Nephron progenitor cell (in vitro differentiated cells): Measurements from ENCODE around the gene DIS3L2.

Experiments used
- DNase-seq: peaks from one replicate; pipeline ENCODE4 v3.0.0; 2021
- H3K27ac Mint-ChIP-seq: 2 replicates; pipeline ENCODE4 v1.8.0; 2021; ENCODE audit warnings: mild to moderate bottlenecking, moderate library complexity, mixed read lengths
- H3K27me3 Mint-ChIP-seq: 2 replicates; pipeline ENCODE4 v1.8.0; 2021; ENCODE audit warnings: mild to moderate bottlenecking, low read depth, mixed read lengths; ENCODE audit not compliant: poor library complexity
- H3K36me3 Mint-ChIP-seq: 2 replicates; pipeline ENCODE4 v1.8.0; 2021; ENCODE audit warnings: low read depth, mixed read lengths
- H3K4me1 Mint-ChIP-seq: 2 replicates; pipeline ENCODE4 v1.8.0; 2021; ENCODE audit warnings: mixed read lengths
- H3K4me3 Mint-ChIP-seq: 2 replicates; pipeline ENCODE4 v1.8.0; 2021; ENCODE audit warnings: mild to moderate bottlenecking, moderate library complexity, mixed read lengths
- H3K9me3 Mint-ChIP-seq: 2 replicates; pipeline ENCODE4 v1.8.0; 2021; ENCODE audit warnings: mild to moderate bottlenecking, moderate library complexity, mixed read lengths
- TF ChIP-seq, protein P1 (sequence below): fragments of 200-600 bp; sonication (generic); IDR thresholded peaks from 2 replicates; pipeline ENCODE4 v1.5.0; 2021; ENCODE audit warnings: antibody characterized with exemption

The DIS3L2 gene

DNA sequence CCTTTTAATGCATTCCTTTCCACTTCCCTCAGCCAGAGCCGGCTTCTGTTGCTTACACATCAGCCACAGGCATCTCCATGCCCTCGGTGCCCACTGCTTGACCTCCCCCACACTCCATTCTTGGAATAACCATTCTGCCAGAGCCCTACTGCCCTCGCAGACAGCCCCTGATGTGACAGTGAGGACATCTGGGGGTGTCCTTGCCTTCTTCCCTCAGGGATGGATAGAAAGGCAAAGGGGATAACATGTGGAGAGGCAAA, 28.9 kb upstream of the DIS3L2 start:
- H3K36me3 Mint-ChIP-seq = no peaks in the 10 kb centered on the region
- no peak for DNase-seq
- no peaks in the 10 kb centered on the region for H3K9me3 Mint-ChIP-seq
- H3K4me1 Mint-ChIP-seq = peaks cover 19% of the 10 kb centered on the region
- no peak overlapping the region for H3K4me3 Mint-ChIP-seq
- peaks cover 46% of the 10 kb centered on the region for H3K27me3 Mint-ChIP-seq
- no peak overlapping the region for H3K27ac Mint-ChIP-seq
- TF ChIP-seq, protein P1, sequence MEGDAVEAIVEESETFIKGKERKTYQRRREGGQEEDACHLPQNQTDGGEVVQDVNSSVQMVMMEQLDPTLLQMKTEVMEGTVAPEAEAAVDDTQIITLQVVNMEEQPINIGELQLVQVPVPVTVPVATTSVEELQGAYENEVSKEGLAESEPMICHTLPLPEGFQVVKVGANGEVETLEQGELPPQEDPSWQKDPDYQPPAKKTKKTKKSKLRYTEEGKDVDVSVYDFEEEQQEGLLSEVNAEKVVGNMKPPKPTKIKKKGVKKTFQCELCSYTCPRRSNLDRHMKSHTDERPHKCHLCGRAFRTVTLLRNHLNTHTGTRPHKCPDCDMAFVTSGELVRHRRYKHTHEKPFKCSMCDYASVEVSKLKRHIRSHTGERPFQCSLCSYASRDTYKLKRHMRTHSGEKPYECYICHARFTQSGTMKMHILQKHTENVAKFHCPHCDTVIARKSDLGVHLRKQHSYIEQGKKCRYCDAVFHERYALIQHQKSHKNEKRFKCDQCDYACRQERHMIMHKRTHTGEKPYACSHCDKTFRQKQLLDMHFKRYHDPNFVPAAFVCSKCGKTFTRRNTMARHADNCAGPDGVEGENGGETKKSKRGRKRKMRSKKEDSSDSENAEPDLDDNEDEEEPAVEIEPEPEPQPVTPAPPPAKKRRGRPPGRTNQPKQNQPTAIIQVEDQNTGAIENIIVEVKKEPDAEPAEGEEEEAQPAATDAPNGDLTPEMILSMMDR = no peak

DNA sequence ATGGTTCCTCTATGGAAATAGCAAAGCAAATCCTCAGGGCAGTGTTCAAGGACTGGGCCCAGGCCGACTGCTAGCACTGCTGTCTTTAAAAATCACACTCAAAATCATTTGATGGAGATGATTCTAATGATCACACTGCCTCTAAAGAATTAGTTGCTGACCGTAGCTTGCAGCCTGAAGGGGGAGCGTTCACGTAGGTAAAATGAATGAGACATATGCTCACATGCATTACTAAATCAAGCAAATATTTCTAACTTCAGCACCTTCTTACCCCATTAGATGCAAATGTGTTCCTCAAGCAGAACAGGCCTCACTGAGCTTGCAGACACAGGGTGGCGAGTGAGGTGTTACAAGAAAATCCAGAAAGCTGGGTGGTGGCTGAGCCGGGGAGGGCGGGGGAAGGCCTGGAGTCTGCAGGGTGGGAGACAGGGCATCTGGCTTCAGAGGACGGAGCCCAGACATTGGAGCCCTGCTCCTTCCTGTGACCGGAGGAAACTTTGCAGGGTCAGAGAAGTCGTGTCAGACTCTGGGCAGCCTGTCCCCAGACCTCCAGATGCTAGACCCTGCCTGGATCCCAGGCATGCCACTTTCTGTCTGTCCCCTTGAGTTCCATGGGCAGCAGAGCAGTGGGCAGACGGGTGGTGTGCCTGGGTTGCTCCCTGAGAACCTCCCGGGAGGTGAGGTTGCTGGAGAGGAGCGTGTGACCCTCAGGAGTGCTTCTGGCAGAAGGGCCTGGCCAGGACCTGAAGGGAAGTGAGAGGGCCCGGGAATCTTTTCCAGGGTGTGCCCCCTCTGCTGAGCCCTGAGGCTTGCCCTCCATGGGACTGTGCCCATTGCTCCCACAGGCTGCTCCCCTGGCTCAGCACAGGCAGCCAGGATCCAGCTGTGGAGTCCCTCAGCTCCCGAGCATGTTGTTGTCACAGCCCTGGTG, 28.3 kb upstream of the DIS3L2 start:
- Mint-ChIP-seq H3K9me3 (no peaks in the 10 kb centered on the region), H3K27me3 (peaks cover 40% of the 10 kb centered on the region), H3K4me1 (peaks cover 19% of the 10 kb centered on the region), H3K27ac (no peak overlapping the region), H3K4me3 (no peak overlapping the region), H3K36me3 (no peaks in the 10 kb centered on the region)
- DNase-seq = no peak
- TF ChIP-seq, protein P1 = no peak

DNA sequence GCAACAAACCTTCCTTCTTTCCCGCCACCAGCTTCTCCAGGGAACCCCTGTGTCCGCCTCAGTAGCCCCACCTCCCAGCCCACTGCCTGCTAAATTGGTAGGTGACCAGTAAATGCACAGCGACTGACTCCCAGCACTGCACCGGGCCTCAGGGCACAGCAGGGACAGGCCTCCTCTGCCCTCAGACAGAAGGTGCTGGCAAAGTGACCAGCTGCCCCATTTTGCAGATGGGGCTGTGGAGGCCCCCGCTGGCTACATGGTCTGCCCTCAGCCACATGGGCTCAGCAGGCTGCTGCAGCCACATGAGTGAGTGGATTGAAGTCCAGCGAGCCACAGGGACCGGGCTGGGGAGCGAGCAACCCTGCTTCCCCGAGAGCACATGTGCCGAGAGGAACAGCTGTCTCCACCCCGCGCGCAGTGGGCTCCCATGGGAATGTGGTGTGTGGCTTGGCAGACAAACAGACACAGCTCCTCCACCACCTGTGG, 27.6 kb upstream of the DIS3L2 start:
- Mint-ChIP-seq H3K4me3 (no peak overlapping the region), H3K27me3 (peaks cover 33% of the 10 kb centered on the region), H3K27ac (no peak overlapping the region), H3K36me3 (no peaks in the 10 kb centered on the region), H3K4me1 (peaks cover 18% of the 10 kb centered on the region), H3K9me3 (no peaks in the 10 kb centered on the region)
- TF ChIP-seq, protein P1 = no peak
- DNase-seq = no peak

DNA sequence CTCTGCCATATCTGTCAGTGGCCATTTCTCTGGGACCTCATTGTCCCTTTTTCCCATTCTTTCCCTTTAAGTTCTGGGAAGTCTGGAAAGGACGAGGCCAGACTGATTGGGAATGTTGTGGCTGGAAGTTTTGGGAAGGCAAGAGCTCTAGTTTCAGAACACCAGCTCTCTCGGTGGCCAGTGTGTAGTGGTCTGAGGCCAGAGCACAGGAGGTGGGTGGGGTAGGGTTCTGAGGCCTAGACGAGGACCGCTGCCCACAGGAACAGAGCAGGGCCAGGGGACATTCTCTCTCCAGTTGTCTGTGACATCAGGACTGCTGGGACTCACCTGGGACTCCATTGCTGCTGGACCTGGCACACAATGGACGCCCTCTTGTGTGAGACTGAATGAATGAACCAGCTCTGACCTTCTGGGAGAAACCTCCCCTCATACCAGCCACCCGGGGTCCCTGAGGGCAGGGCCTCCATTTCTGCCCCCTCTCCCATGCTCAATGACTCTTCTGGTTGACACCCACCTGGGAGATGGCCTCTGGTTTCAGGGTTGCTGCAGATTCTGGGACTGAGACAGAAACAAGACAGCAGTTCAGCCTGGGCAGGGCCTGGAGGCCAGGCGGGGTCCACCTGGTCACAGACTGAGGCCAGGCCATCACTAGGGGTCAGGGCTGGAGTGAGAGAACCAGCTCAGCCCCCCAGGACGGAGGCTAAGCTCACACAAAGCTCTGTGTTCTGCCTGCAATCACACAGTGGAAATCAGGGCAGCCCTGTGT, 26.9 kb upstream of the DIS3L2 start:
- DNase-seq = no peak
- Mint-ChIP-seq H3K36me3 (no peaks in the 10 kb centered on the region), H3K27me3 (peaks cover 27% of the 10 kb centered on the region), H3K9me3 (no peaks in the 10 kb centered on the region), H3K4me1 (peaks cover 14% of the 10 kb centered on the region), H3K27ac (no peak overlapping the region), H3K4me3 (no peak overlapping the region)
- TF ChIP-seq, protein P1 = no peak

DNA sequence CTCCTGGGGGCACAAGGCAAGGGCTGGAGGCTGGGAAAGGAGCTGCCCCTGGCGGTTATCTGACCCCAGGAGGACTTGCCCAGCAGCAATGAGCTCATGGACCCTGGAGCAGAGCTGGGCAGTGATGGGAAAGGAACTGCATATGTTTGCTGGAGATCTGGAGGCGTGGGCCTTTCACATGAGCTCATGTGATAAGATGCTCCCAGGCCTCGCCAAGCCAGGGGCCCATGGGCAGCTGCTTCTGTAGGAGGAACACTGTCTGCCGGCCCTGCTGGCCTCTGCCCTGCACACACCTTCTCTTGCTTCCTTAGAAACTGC, 26.3 kb upstream of the DIS3L2 start:
- peaks cover 14% of the 10 kb centered on the region for H3K4me1 Mint-ChIP-seq
- no peak overlapping the region for H3K27ac Mint-ChIP-seq
- H3K4me3 Mint-ChIP-seq = no peak overlapping the region
- no peaks in the 10 kb centered on the region for H3K9me3 Mint-ChIP-seq
- H3K27me3 Mint-ChIP-seq = peaks cover 21% of the 10 kb centered on the region
- no peak for DNase-seq
- H3K36me3 Mint-ChIP-seq = no peaks in the 10 kb centered on the region
- TF ChIP-seq, protein P1 = no peak
